Neural progenitor cell (in vitro differentiated cells): ENCODE data around the gene TRAP1. TPM values are rescaled to one million over a fixed set of nuclear protein-coding genes. Genes with fewer than 3 reads are reported as not detected.

Experiments
- DNase-seq: peaks from one replicate; pipeline ENCODE4 v3.0.0-alpha.2; 2016; ENCODE audit warnings: low spot score
- H2AFZ ChIP-seq: fragments of 200-600 bp; sonication (generic); replicated peaks from 2 replicates; pipeline ENCODE4 v1.6.1; 2016; ENCODE audit warnings: antibody characterized with exemption
- H3F3A ChIP-seq: fragments of 200-600 bp; sonication (generic); 2 replicates; pipeline ENCODE4 v1.6.1; 2016; ENCODE audit warnings: antibody characterized with exemption, low read depth
- H3K27ac ChIP-seq: fragments of 200-600 bp; sonication (generic); 2 replicates; pipeline ENCODE4 v1.5.1; 2016; ENCODE audit warnings: mild to moderate bottlenecking
- H3K27me3 ChIP-seq: fragments of 200-600 bp; sonication (generic); 2 replicates; pipeline ENCODE4 v1.6.1; 2016; ENCODE audit warnings: mild to moderate bottlenecking, moderate library complexity
- H3K36me3 ChIP-seq: fragments of 200-600 bp; sonication (generic); 2 replicates; pipeline ENCODE4 v1.5.1; 2016
- H3K4me1 ChIP-seq: fragments of 200-600 bp; sonication (generic); 2 replicates; pipeline ENCODE4 v1.6.1; 2016; ENCODE audit warnings: mixed run types
- H3K4me2 ChIP-seq: fragments of 200-600 bp; sonication (generic); 2 replicates; pipeline ENCODE4 v1.6.1; 2016
- H3K4me3 ChIP-seq: fragments of 200-600 bp; sonication (generic); 2 replicates; pipeline ENCODE4 v1.5.1; 2016
- H3K79me2 ChIP-seq: fragments of 200-600 bp; sonication (generic); 2 replicates; pipeline ENCODE4 v1.6.1; 2016; ENCODE audit warnings: low read depth
- H3K9ac ChIP-seq: fragments of 200-600 bp; sonication (generic); 2 replicates; pipeline ENCODE4 v1.6.1; 2016
- H3K9me3 ChIP-seq: fragments of 200-600 bp; sonication (generic); 2 replicates; pipeline ENCODE4 v1.5.1; 2016; ENCODE audit warnings: low read depth
- H4K20me1 ChIP-seq: fragments of 200-600 bp; sonication (generic); 2 replicates; pipeline ENCODE4 v1.6.1; 2016; ENCODE audit warnings: low read depth
- H3K27ac Mint-ChIP-seq: 3 replicates; pipeline ENCODE4 v1.8.0; 2021; ENCODE audit warnings: mixed read lengths
- H3K27me3 Mint-ChIP-seq: 2 replicates; pipeline ENCODE4 v1.8.0; 2022; ENCODE audit warnings: low read depth, mild to moderate bottlenecking, inconsistent platforms, moderate library complexity, mixed read lengths; ENCODE audit not compliant: insufficient read depth
- H3K36me3 Mint-ChIP-seq: 3 replicates; pipeline ENCODE4 v1.8.0; 2021; ENCODE audit warnings: mixed read lengths
- H3K4me1 Mint-ChIP-seq: 3 replicates; pipeline ENCODE4 v1.8.0; 2021; ENCODE audit warnings: mixed read lengths
- H3K4me3 Mint-ChIP-seq: 3 replicates; pipeline ENCODE4 v1.8.0; 2021; ENCODE audit warnings: mild to moderate bottlenecking, moderate library complexity, mixed read lengths
- H3K9me3 Mint-ChIP-seq: 3 replicates; pipeline ENCODE4 v1.8.0; 2020; ENCODE audit warnings: mixed read lengths
- EZH2 ChIP-seq: fragments of 200-600 bp; sonication (generic); IDR thresholded peaks from 2 replicates; pipeline ENCODE4 v1.6.1; 2017; ENCODE audit warnings: antibody characterized with exemption, mild to moderate bottlenecking, moderate library complexity
- EZH2phosphoT487 ChIP-seq: fragments of 200-600 bp; sonication (generic); IDR thresholded peaks from 2 replicates; pipeline ENCODE4 v1.6.1; 2017; ENCODE audit warnings: antibody characterized with exemption
- total RNA-seq: library from RNA; depleted of rRNA; stranded (reverse); fragments of >200 nt; gene quantifications from 2 replicates; pipeline ENCODE4 v1.2.3, GENCODE V29; 2015; ENCODE audit warnings: low replicate concordance
- TF ChIP-seq, protein P1 (sequence below): fragments of 200-600 bp; sonication (generic); IDR thresholded peaks from 2 replicates; pipeline ENCODE4 v1.5.1; 2017; ENCODE audit warnings: antibody characterized with exemption, mild to moderate bottlenecking

The TRAP1 gene
- total RNA-seq, 1 donor from 2014 or later, result 119 TPM

DNA sequence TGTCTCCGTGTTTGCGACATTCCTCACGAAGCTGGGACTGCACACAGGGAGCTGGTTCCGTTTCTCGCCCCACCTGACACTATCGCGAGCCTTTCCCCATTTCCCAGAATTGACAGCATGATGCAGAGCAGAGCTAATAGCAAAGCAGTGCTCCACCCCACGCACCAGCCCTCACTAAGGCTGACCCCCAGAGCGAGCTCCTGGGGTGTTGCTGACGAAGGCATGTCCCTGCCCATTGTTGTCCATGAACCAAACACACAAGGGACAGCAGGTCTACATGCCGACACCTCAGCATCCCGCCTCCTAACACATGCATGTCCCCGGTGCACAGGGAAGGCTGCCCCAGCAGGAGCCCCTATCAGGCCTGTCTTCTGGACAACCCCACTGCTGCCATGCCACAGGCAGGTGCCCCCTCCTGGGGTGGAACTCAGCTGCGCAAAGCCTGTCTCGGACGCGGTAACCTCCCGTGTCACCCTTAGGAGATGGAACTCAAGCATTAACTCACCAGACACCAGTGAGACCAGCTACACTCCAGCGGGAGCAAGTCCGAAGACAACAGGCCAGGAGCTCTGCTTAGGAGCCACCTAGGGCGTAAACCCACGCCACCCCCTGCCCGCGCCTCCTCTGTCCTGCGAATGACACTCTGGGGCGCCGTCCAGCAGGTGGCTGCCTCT is 16.9 kb upstream of the TRAP1 start:
- Mint-ChIP-seq H3K4me1 (peaks cover 7% of the 10 kb centered on the region), H3K27ac (no peak overlapping the region), H3K36me3 (peaks cover 55% of the 10 kb centered on the region), H3K27me3 (peaks cover 3% of the 10 kb centered on the region), H3K4me3 (no peak overlapping the region), H3K9me3 (no peaks in the 10 kb centered on the region)
- H3K79me2 ChIP-seq, result peaks cover 5% of the 10 kb centered on the region
- H3K4me2 ChIP-seq, result no peak overlapping the region
- no peak overlapping the region for H2AFZ ChIP-seq
- no peaks in the 10 kb centered on the region for H3K27me3 ChIP-seq
- H4K20me1 ChIP-seq, result peaks cover 39% of the 10 kb centered on the region
- H3K27ac ChIP-seq, result no peak overlapping the region
- DNase-seq, result no peak
- no peak overlapping the region for H3K9ac ChIP-seq
- no peaks in the 10 kb centered on the region for H3K9me3 ChIP-seq
- no peak overlapping the region for H3K4me3 ChIP-seq
- peaks cover 7% of the 10 kb centered on the region for H3K36me3 ChIP-seq
- peaks cover 27% of the 10 kb centered on the region for H3F3A ChIP-seq
- TF ChIP-seq EZH2phosphoT487, result no peak
- TF ChIP-seq, protein P1, sequence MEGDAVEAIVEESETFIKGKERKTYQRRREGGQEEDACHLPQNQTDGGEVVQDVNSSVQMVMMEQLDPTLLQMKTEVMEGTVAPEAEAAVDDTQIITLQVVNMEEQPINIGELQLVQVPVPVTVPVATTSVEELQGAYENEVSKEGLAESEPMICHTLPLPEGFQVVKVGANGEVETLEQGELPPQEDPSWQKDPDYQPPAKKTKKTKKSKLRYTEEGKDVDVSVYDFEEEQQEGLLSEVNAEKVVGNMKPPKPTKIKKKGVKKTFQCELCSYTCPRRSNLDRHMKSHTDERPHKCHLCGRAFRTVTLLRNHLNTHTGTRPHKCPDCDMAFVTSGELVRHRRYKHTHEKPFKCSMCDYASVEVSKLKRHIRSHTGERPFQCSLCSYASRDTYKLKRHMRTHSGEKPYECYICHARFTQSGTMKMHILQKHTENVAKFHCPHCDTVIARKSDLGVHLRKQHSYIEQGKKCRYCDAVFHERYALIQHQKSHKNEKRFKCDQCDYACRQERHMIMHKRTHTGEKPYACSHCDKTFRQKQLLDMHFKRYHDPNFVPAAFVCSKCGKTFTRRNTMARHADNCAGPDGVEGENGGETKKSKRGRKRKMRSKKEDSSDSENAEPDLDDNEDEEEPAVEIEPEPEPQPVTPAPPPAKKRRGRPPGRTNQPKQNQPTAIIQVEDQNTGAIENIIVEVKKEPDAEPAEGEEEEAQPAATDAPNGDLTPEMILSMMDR, result no peak
- TF ChIP-seq EZH2, result no peak
- peaks cover 13% of the 10 kb centered on the region for H3K4me1 ChIP-seq

DNA sequence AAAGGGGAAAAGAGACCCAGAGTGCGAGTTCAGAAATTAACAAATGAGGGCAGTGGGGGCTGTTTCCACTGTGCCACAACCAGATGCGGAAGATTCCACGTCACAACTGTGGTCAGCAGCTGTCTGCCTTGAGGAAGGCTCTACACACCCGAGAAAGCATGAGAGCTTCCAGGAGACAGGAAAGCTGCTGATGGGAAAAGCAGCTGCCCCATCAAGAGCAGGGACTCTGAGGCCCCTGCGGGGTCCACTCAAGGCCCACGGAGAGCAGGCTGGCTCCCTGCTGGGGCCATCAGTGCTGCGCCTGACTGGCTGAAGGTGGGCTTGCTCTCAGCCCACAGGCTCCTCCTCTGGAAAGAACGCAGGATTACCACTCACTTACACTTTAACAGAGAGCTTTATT is 14.8 kb upstream of the TRAP1 start:
- no peak overlapping the region for H3K4me2 ChIP-seq
- peaks cover 46% of the 10 kb centered on the region for H3K36me3 Mint-ChIP-seq
- H3K27me3 Mint-ChIP-seq, result peaks cover 2% of the 10 kb centered on the region
- no peak overlapping the region for H3K4me3 Mint-ChIP-seq
- no peaks in the 10 kb centered on the region for H3K9me3 ChIP-seq
- H2AFZ ChIP-seq, result no peak overlapping the region
- TF ChIP-seq EZH2 (no peak), EZH2phosphoT487 (no peak)
- TF ChIP-seq, protein P1, result no peak
- H3K4me3 ChIP-seq, result no peak overlapping the region
- no peaks in the 10 kb centered on the region for H3K79me2 ChIP-seq
- no peak overlapping the region for H3K27ac Mint-ChIP-seq
- H3K36me3 ChIP-seq, result no peaks in the 10 kb centered on the region
- no peaks in the 10 kb centered on the region for H3K9me3 Mint-ChIP-seq
- H3K4me1 Mint-ChIP-seq, result peaks cover 10% of the 10 kb centered on the region
- no peak overlapping the region for H3K9ac ChIP-seq
- peaks cover 7% of the 10 kb centered on the region for H3F3A ChIP-seq
- DNase-seq, result no peak
- H3K4me1 ChIP-seq, result peaks cover 4% of the 10 kb centered on the region
- H4K20me1 ChIP-seq, result peaks cover 22% of the 10 kb centered on the region
- H3K27me3 ChIP-seq, result no peaks in the 10 kb centered on the region
- no peak overlapping the region for H3K27ac ChIP-seq

DNA sequence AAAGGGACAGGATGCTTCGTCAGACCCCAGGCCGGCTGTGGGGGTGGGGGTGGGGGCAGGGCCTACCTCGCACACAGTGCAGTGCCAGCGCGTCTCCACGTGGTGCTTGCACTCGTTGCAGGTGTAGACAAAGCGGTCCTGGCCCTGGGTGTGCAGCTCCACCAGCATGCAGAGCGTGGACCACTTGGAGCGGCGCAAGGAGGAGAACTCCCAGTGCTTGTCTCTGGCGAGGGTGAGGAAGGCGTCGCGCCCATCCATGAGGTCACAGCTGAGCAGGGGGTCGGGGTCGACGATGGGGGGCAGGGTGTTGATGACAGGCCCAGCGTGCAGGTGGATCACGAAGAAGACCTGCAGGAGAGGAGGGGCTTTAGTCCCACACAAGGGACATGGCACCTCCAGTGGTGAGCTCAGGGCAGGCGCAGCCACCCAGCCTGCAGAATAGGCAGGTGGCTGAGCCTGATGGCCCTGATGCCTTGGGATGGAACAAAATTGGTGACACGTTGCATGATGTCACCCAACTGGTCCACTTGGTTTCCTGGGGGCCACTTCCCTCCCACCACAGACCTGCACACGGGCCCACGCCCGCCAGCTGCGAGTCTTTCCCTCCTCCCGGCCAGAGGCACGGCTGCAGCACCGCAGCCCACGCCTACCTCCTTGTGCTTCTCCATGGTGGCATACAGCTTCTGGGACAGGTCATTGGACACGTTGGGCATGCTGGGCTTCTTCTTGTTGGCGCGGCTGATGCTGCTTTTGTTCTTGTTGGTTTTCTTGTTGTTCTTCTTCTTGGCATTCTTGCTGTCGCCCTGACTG is 14.0 kb upstream of the TRAP1 start:
- TF ChIP-seq, protein P1, result no peak
- TF ChIP-seq EZH2 (no peak), EZH2phosphoT487 (no peak)
- no peaks in the 10 kb centered on the region for H3K4me1 ChIP-seq
- no peaks in the 10 kb centered on the region for H3K9me3 Mint-ChIP-seq
- H3K36me3 ChIP-seq, result peaks cover 6% of the 10 kb centered on the region
- no peaks in the 10 kb centered on the region for H3K9me3 ChIP-seq
- DNase-seq, result no peak
- H3K36me3 Mint-ChIP-seq, result peaks cover 42% of the 10 kb centered on the region
- H3K27me3 Mint-ChIP-seq, result peaks cover 2% of the 10 kb centered on the region
- no peaks in the 10 kb centered on the region for H3K79me2 ChIP-seq
- peak overlapping the region; percentile 50 for H3K27ac Mint-ChIP-seq
- H3F3A ChIP-seq, result no peaks in the 10 kb centered on the region
- no peak overlapping the region for H3K4me3 Mint-ChIP-seq
- H4K20me1 ChIP-seq, result peaks cover 20% of the 10 kb centered on the region
- peaks cover 5% of the 10 kb centered on the region for H3K4me1 Mint-ChIP-seq
- H3K27ac ChIP-seq, result no peak overlapping the region
- H3K27me3 ChIP-seq, result no peaks in the 10 kb centered on the region
- no peak overlapping the region for H3K4me3 ChIP-seq
- no peak overlapping the region for H2AFZ ChIP-seq
- H3K9ac ChIP-seq, result no peak overlapping the region
- no peak overlapping the region for H3K4me2 ChIP-seq
